Dermis microvascular lymphatic vessel endothelial cell (primary cell): Measurements from ENCODE around the gene SCRN3. TPM values are rescaled to one million over a fixed set of nuclear protein-coding genes. Genes with fewer than 3 reads are reported as not detected.
"Not testable (repeated sequence)": the region's sequence is repeated elsewhere in the genome, so short reads cannot be mapped to it uniquely, and the experiment has no call there.

Experiments used
- DNase-seq, 2 donors: peaks; one replicate each; pipeline versions ENCODE4 v3.0.0 to v3.0.0-alpha.2; 2010; ENCODE audit warnings: low read depth in 2 of 2
- total RNA-seq: library from RNA; depleted of rRNA; stranded (reverse); fragments of >200 nt; gene quantifications from 2 replicates; pipeline ENCODE4 v1.2.1, GENCODE V29; 2014

SCRN3 gene
- 13.2 and 14.2 TPM in 2 replicates for total RNA-seq

- peak; percentile 60 to 82 for DNase-seq
Observed at GRCh38 chr2:174395284-174395968, at the start of gene SCRN3. Gene SCRN3, plus strand, starts transcription at chr2:174395730. Its CDS starts 2,554 bp downstream, at chr2:174398284.

GRCh38 chr2:174350018-174350417 is 45.5 kb upstream of the SCRN3 start:
- DNase-seq, result no peak

GRCh38 chr2:174350593-174351181 is 44.8 kb upstream of the SCRN3 start:
- no peak for DNase-seq

GRCh38 chr2:174353004-174353403 is 42.5 kb upstream of the SCRN3 start:
- no peak for DNase-seq

- DNase-seq, result no peak
Observed at GRCh38 chr2:174356347-174356746, 39.2 kb upstream of the SCRN3 start.

GRCh38 chr2:174359663-174360062 is 35.9 kb upstream of the SCRN3 start:
- not testable (repeated sequence) for DNase-seq

GRCh38 chr2:174362949-174363348 is 32.6 kb upstream of the SCRN3 start:
- no peak for DNase-seq

GRCh38 chr2:174363492-174364225 is 31.9 kb upstream of the SCRN3 start:
- DNase-seq, result not testable (repeated sequence)

- no peak for DNase-seq
Observed at GRCh38 chr2:174364628-174365027, 30.9 kb upstream of the SCRN3 start.

- DNase-seq, result no peak
Observed at GRCh38 chr2:174365571-174365970, 30.0 kb upstream of the SCRN3 start.

GRCh38 chr2:174368691-174369090 is 26.8 kb upstream of the SCRN3 start:
- DNase-seq, result no peak

- DNase-seq, result no peak
Observed at GRCh38 chr2:174376967-174377366, 18.6 kb upstream of the SCRN3 start.

- no peak for DNase-seq
Observed at GRCh38 chr2:174383796-174384195, 11.7 kb upstream of the SCRN3 start.

GRCh38 chr2:174385201-174385600 is 10.3 kb upstream of the SCRN3 start:
- no peak for DNase-seq

- DNase-seq, result not testable (repeated sequence)
Observed at GRCh38 chr2:174388706-174389105, 6.8 kb upstream of the SCRN3 start.

- no peak for DNase-seq
Observed at GRCh38 chr2:174389542-174389941, 6.0 kb upstream of the SCRN3 start.

GRCh38 chr2:174390303-174390702 is 5.2 kb upstream of the SCRN3 start:
- DNase-seq, result not testable (repeated sequence)

- DNase-seq, result no peak
Observed at GRCh38 chr2:174392706-174393105, 2.8 kb upstream of the SCRN3 start.

GRCh38 chr2:174395969-174396630 is 570 bp downstream of the SCRN3 start:
- peak in 1 of 2 donors; percentile 35 for DNase-seq

- DNase-seq, result no peak
Observed at GRCh38 chr2:174397773-174398172, 2.2 kb downstream of the SCRN3 start.

- no peak for DNase-seq
Observed at GRCh38 chr2:174399171-174399570, 3.6 kb downstream of the SCRN3 start.

GRCh38 chr2:174400853-174401252 is 5.3 kb downstream of the SCRN3 start:
- DNase-seq, result no peak
